ENCODE results near the gene SYNJ2BP. TPM values are rescaled to one million over a fixed set of nuclear protein-coding genes. Genes with fewer than 3 reads are reported as not detected.
"Not testable (repeated sequence)": the region's sequence is repeated elsewhere in the genome, so short reads cannot be mapped to it uniquely, and the experiment has no call there.

Gene SYNJ2BP
- total RNA-seq, 2 experiments from 2014 or later: 12.0 to 14.0 TPM

DNA sequence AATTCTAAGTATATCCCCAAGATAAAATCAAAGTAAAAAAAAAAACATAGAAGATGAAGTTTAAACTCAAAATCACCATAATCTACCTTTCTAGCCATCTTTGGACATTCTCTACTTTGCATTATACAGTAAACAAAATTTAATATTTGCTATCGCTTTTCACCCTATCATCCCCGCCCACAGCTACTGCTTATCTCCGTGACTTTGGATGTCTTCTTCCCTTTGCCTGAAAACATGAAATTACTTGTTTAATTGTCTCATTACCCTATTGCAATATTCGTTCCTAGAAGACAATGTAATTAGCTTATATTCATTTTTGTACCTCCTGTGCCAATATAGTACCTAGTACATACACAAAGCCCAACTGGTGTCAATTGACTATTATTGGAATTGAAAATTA lies 9.3 kb downstream of the SYNJ2BP start:
- no peak for DNase-seq
- H3K27ac Mint-ChIP-seq: no peak overlapping the region
- no peak overlapping the region for H3K4me3 Mint-ChIP-seq
- POLR2A ChIA-PET: no interaction called here
- no peaks in the 10 kb centered on the region for H3K4me1 Mint-ChIP-seq
- peaks cover 6% of the 10 kb centered on the region for H3K9me3 Mint-ChIP-seq
- H3K27me3 Mint-ChIP-seq: no peaks in the 10 kb centered on the region
- peaks cover 9% of the 10 kb centered on the region for H3K36me3 Mint-ChIP-seq (ENCODE audit: low read depth)
- CTCF ChIA-PET: interaction anchor here (2.0 kb wide), 1 partner anchor 10 kb away, joined by 5 read pairs; no protein-coding TSS in a partner anchor

DNA sequence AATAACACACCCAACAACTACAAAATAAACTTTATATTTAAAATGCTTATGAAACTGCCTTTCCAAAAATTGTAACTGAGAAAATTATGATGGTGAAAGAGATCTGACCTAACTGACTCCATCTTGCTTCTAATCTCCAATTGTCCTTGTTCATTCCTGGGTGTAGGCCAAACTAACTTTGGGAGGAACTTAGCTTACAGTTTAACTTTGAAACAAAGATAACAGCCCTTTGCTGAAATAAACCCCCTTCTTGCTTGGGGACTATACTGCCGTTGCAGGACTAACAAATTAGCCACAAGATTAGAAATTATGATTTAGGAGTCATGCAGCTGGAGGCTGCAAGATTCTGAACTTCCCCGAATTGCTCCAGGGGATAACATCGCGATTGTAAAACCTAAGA lies 10.7 kb downstream of the SYNJ2BP start:
- H3K4me3 Mint-ChIP-seq; DNase-seq; H3K36me3 Mint-ChIP-seq (ENCODE audit: low read depth); H3K27ac Mint-ChIP-seq; H3K27me3 Mint-ChIP-seq; H3K4me1 Mint-ChIP-seq; H3K9me3 Mint-ChIP-seq; POLR2A ChIA-PET: not testable (repeated sequence)
- CTCF ChIA-PET: interaction anchor here (2.0 kb wide), 1 partner anchor 9 kb away, joined by 5 read pairs; no protein-coding TSS in a partner anchor

GRCh38 chr14:70403335-70403734 lies 13.6 kb downstream of the SYNJ2BP start:
- H3K27ac Mint-ChIP-seq; H3K27me3 Mint-ChIP-seq; H3K4me3 Mint-ChIP-seq; DNase-seq; CTCF ChIA-PET; H3K9me3 Mint-ChIP-seq; POLR2A ChIA-PET; H3K36me3 Mint-ChIP-seq (ENCODE audit: low read depth); H3K4me1 Mint-ChIP-seq: not testable (repeated sequence)

GRCh38 chr14:70401643-70402042 lies 15.2 kb downstream of the SYNJ2BP start:
- Mint-ChIP-seq H3K36me3 (ENCODE audit: low read depth) (peaks cover 10% of the 10 kb centered on the region), H3K27ac (no peak overlapping the region), H3K27me3 (no peaks in the 10 kb centered on the region), H3K4me1 (no peaks in the 10 kb centered on the region), H3K4me3 (no peak overlapping the region), H3K9me3 (peaks cover 5% of the 10 kb centered on the region)
- ChIA-PET POLR2A (no interaction called here), CTCF (no interaction called here)
- no peak for DNase-seq

GRCh38 chr14:70398706-70399431 lies 18.0 kb downstream of the SYNJ2BP start:
- no peak for DNase-seq
- Mint-ChIP-seq H3K4me3 (no peak overlapping the region), H3K9me3 (no peaks in the 10 kb centered on the region), H3K36me3 (ENCODE audit: low read depth) (peaks cover 8% of the 10 kb centered on the region), H3K4me1 (no peaks in the 10 kb centered on the region), H3K27ac (no peak overlapping the region), H3K27me3 (no peaks in the 10 kb centered on the region)
- ChIA-PET POLR2A (no interaction called here), CTCF (no interaction called here)

DNA sequence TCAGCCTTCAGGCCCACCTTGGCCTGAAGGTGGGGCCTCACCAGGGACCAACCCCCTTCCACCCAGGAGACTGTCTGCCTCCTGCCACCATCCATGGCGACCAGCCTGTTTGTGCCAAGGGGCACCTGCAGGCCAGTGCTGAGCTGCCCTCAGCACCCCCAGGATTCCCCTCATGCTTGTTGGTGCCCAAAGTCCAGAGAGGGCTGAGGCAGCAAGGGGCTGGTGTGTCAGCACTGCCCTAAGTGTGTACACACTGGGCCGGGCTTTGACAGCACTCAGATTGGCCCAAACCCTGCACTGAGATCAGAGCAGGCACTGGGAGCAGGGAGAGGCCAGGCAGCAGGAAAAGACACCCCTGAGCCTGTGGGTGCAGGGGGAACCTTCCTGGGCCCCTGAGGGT lies 18.6 kb downstream of the SYNJ2BP start:
- no peak overlapping the region for H3K4me3 Mint-ChIP-seq
- no peaks in the 10 kb centered on the region for H3K4me1 Mint-ChIP-seq
- no peak overlapping the region for H3K27ac Mint-ChIP-seq

DNA sequence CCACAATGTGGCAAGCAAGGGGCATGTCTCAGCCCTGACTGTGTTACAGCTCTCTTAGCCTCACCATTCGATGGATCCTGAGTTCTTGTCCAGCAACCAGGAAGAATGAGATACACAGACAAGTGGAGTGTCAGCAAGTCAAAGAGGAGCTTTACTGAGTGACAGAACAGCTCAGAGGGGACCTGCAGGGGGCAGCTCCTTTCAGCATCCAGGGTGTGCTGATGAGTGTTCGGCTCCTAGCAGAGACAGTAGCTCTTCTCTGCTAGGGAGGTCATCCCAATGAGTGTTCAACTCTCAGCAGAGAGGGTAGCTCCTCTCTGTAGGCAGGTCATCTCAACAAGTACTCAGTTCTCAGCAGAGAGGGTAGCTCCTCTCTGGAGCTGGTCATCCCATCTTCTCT lies 19.1 kb downstream of the SYNJ2BP start:
- Mint-ChIP-seq H3K27me3 (no peaks in the 10 kb centered on the region), H3K36me3 (ENCODE audit: low read depth) (peaks cover 8% of the 10 kb centered on the region), H3K9me3 (no peaks in the 10 kb centered on the region), H3K4me1 (no peaks in the 10 kb centered on the region), H3K4me3 (no peak overlapping the region), H3K27ac (no peak overlapping the region)
- no peak for DNase-seq
- ChIA-PET POLR2A (no interaction called here), CTCF (interaction anchor here (1.1 to 1.6 kb wide), 2 partner anchors 10 to 12 kb away, joined by 5 to 6 read pairs; no protein-coding TSS in a partner anchor)

More for the DNA sequence above, 18.6 kb downstream of the SYNJ2BP start:
- POLR2A ChIA-PET: no interaction called here
- CTCF ChIA-PET: interaction anchor here (1.1 to 1.6 kb wide), 2 partner anchors 9 to 12 kb away, joined by 5 to 6 read pairs; no protein-coding TSS in a partner anchor
- H3K36me3 Mint-ChIP-seq (ENCODE audit: low read depth): peaks cover 8% of the 10 kb centered on the region
- H3K9me3 Mint-ChIP-seq: no peaks in the 10 kb centered on the region
- DNase-seq: no peak
- no peaks in the 10 kb centered on the region for H3K27me3 Mint-ChIP-seq

GRCh38 chr14:70394674-70395306 lies 22.1 kb downstream of the SYNJ2BP start:
- Mint-ChIP-seq H3K27ac (no peak overlapping the region), H3K27me3 (no peaks in the 10 kb centered on the region), H3K9me3 (no peaks in the 10 kb centered on the region), H3K4me3 (no peak overlapping the region), H3K36me3 (ENCODE audit: low read depth) (peaks cover 4% of the 10 kb centered on the region), H3K4me1 (no peaks in the 10 kb centered on the region)
- DNase-seq: no peak
- POLR2A ChIA-PET: no interaction called here
- CTCF ChIA-PET: no interaction called here

DNA sequence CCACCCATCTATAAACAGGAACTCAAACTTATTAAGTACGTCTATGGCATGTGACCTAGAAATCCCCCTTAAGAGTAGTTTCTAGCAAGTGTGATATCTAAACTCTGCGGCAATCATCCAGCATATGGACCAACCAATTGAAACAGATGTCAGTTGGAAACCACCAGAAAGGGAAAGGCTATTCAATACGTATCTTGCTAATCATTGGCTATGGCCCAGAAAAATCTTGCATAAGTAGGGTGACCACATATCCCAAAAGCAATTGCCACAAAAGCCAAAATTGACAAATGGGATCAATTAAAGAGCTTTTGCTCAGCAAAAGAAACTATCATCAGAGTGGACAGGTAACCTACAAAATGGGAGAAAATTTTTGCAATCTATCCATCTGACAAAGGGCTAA lies 24.2 kb downstream of the SYNJ2BP start:
- H3K27ac Mint-ChIP-seq: no peak overlapping the region

GRCh38 chr14:70391493-70392391 lies 25.1 kb downstream of the SYNJ2BP start:
- no peak overlapping the region for H3K4me3 Mint-ChIP-seq
- H3K27ac Mint-ChIP-seq: no peak overlapping the region
- CTCF ChIA-PET: no interaction called here
- POLR2A ChIA-PET: no interaction called here
- H3K4me1 Mint-ChIP-seq: no peaks in the 10 kb centered on the region
- no peaks in the 10 kb centered on the region for H3K9me3 Mint-ChIP-seq
- H3K36me3 Mint-ChIP-seq (ENCODE audit: low read depth): no peaks in the 10 kb centered on the region
- H3K27me3 Mint-ChIP-seq: no peaks in the 10 kb centered on the region
- no peak for DNase-seq

More for the DNA sequence above, 24.2 kb downstream of the SYNJ2BP start:
- POLR2A ChIA-PET: interaction anchor here (0.6 kb wide), 1 partner anchor 12 kb away, joined by 3 read pairs; no protein-coding TSS in a partner anchor
- H3K36me3 Mint-ChIP-seq (ENCODE audit: low read depth): peaks cover 2% of the 10 kb centered on the region
- no peaks in the 10 kb centered on the region for H3K27me3 Mint-ChIP-seq
- no peak overlapping the region for H3K4me3 Mint-ChIP-seq
- H3K4me1 Mint-ChIP-seq: no peaks in the 10 kb centered on the region
- DNase-seq: no peak
- H3K9me3 Mint-ChIP-seq: no peaks in the 10 kb centered on the region
- CTCF ChIA-PET: no interaction called here

DNA sequence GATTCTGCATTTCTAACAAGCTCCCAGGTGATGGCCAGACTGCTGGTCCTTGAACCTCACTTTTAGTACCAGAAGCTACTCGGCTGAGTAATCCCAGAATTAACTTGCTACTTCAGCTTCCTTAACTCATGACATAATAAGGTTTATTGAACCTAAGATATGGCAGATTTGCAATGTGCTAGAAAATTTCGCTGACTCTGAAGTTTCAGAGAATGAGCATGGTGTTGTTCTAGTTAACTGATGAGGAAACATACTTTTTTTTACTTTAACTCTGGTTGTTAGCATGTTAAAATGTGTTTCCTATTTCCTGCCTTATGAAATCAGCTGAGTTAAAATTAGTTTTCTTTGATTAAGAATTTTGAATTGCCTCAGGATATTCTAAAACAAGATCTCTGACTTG lies 34.4 kb downstream of the SYNJ2BP start:
- H3K27me3 Mint-ChIP-seq: no peaks in the 10 kb centered on the region
- POLR2A ChIA-PET: no interaction called here
- H3K9me3 Mint-ChIP-seq: no peaks in the 10 kb centered on the region
- peaks cover 2% of the 10 kb centered on the region for H3K4me1 Mint-ChIP-seq
- H3K36me3 Mint-ChIP-seq (ENCODE audit: low read depth): no peaks in the 10 kb centered on the region
- no peak overlapping the region for H3K27ac Mint-ChIP-seq
- DNase-seq: no peak
- no peak overlapping the region for H3K4me3 Mint-ChIP-seq
- CTCF ChIA-PET: no interaction called here

DNA sequence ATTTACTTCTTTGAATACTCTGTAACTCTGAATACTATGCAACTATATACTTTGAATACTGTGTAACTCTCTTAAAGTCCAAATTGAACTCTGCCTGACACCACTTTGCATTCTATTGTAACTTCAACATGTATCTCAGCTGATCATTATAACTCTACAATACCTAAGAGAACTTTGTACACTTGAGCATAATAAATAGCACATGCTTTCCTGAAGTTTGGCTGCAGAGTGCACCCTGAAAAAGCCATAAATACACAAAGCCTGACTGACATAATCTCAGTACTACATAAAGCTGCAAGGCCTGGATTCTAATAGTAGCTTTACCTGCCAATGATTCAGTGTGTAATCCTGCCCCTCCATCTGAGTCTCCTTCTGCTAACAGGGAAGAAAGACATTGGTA lies 36.1 kb downstream of the SYNJ2BP start:
- H3K4me3 Mint-ChIP-seq: no peak overlapping the region
- no peak overlapping the region for H3K27ac Mint-ChIP-seq
- H3K36me3 Mint-ChIP-seq (ENCODE audit: low read depth): no peaks in the 10 kb centered on the region
- H3K4me1 Mint-ChIP-seq: peaks cover 2% of the 10 kb centered on the region
- H3K27me3 Mint-ChIP-seq: no peaks in the 10 kb centered on the region
- ChIA-PET POLR2A (no interaction called here), CTCF (no interaction called here)
- no peak for DNase-seq
- H3K9me3 Mint-ChIP-seq: no peaks in the 10 kb centered on the region

GRCh38 chr14:70378696-70379095 lies 38.2 kb downstream of the SYNJ2BP start:
- Mint-ChIP-seq H3K27ac (no peak overlapping the region), H3K36me3 (ENCODE audit: low read depth) (no peaks in the 10 kb centered on the region), H3K4me1 (peaks cover 2% of the 10 kb centered on the region), H3K9me3 (no peaks in the 10 kb centered on the region), H3K4me3 (no peak overlapping the region), H3K27me3 (no peaks in the 10 kb centered on the region)
- no peak for DNase-seq
- POLR2A ChIA-PET: no interaction called here
- CTCF ChIA-PET: no interaction called here
